Measurements from ENCODE around the gene GID8. TPM values are rescaled to one million over a fixed set of nuclear protein-coding genes. Genes with fewer than 3 reads are reported as not detected.

GID8 gene
- total and polyA plus RNA-seq, 2 of the 4 experiments (the other 2 are of a cell fraction), result 21.5 to 33.9 TPM

- Histone ChIP-seq H4K20me1 (ENCODE audit: insufficient read depth, low read length) (no peaks in the 10 kb centered on the region), H3K36me3 (ENCODE audit: control insufficient read depth, insufficient read depth, low read length) (no peaks in the 10 kb centered on the region), H2BK20ac (ENCODE audit: low read depth, low read length) (no peak overlapping the region), H3K9me1 (ENCODE audit: insufficient read depth, low read length) (no peaks in the 10 kb centered on the region), H3K9ac (ENCODE audit: low read depth, low read length) (no peak overlapping the region), H3K27me3 (ENCODE audit: control insufficient read depth, insufficient read depth, low read length) (peaks cover 76% of the 10 kb centered on the region), H2AFZ (replicated peaks; ENCODE audit: low read length, poor library complexity) (no peak overlapping the region), H3K79me1 (ENCODE audit: low read depth in 1 of 2, low read length in 2 of 2) (no peaks in the 10 kb centered on the region), H2BK5ac (ENCODE audit: low read depth, low read length, poor library complexity, severe bottlenecking) (no peak overlapping the region), H3K14ac (replicated peaks; ENCODE audit: low read depth, low read length) (no peak overlapping the region), H4K8ac (ENCODE audit: low read depth in 2 of 2, low read length in 2 of 2) (no peak overlapping the region), H2AK9ac (replicated peaks; ENCODE audit: low read depth, low read length, poor library complexity) (no peak overlapping the region), H3K56ac (ENCODE audit: extremely low read depth, insufficient read depth, low read length) (no peak overlapping the region), H4K5ac (ENCODE audit: low read depth, low read length) (no peak overlapping the region), H3K23ac (ENCODE audit: low read depth, low read length) (no peak overlapping the region), H2BK120ac (ENCODE audit: low read depth, low read length) (no peak overlapping the region), H3K9me3 (ENCODE audit: control insufficient read depth, insufficient read depth, low read length) (no peaks in the 10 kb centered on the region), H3K18ac (ENCODE audit: low read depth, low read length) (no peak overlapping the region), H4K91ac (ENCODE audit: insufficient read depth, low read depth, low read length) (no peak overlapping the region), H3K4me2 (ENCODE audit: low read depth, low read length) (no peak overlapping the region), H3K4me3 (ENCODE audit: insufficient read depth, low read depth, low read length) (no peak overlapping the region), H2BK15ac (ENCODE audit: low read depth, low read length) (no peak overlapping the region), H3K27ac (ENCODE audit: insufficient read depth, low read length) (no peak overlapping the region), H3K4me1 (ENCODE audit: control insufficient read depth, insufficient read depth, low read length) (no peaks in the 10 kb centered on the region), H2AK5ac (ENCODE audit: low read depth, low read length) (no peak overlapping the region), H3K4ac (ENCODE audit: low read depth, low read length) (no peak overlapping the region)
- 76% methylated on average over 12 of the region's 23 CpGs; no CpG with 5 or more reads in 1 of the 2 experiments for WGBS, 2 experiments (ENCODE audit: extremely low coverage in 2 of 2, insufficient read length in 1 of 2)
- ChIA-PET CTCF (no interaction called here), POLR2A (ENCODE audit: unreplicated experiment) (no interaction called here)
- TF ChIP-seq RFX5 (IDR thresholded peaks at IDR 0.05; ENCODE audit: low read depth, low read length), result no peak
- TF ChIP-seq CTCF (conservative IDR thresholded peaks at IDR 0.05; ENCODE audit: low read depth, low read length), result no peak
- TF ChIP-seq SMC3 (IDR thresholded peaks at IDR 0.05; ENCODE audit: low read depth, low read length), result no peak
- no peak for TF ChIP-seq POLR2A (IDR thresholded peaks at IDR 0.05; ENCODE audit: low read depth, low read length)
- no TSS peak for BruUV-seq (replicated peaks)
- DNase-seq (no peak), ATAC-seq (ENCODE audit: low read depth) (no peak)
- intact Hi-C loops (cut with micrococcal nuclease) (no loop called here), dilution Hi-C loops (cut with HindIII; ENCODE audit: low sequenced_read_pairs, unreplicated experiment) (no loop called here), in situ Hi-C loops (cut with MboI; ENCODE audit: low sequenced_read_pairs) (no loop called here)
Measured at GRCh38 chr20:62993856-62994494, 56.0 kb downstream of the GID8 start.

Data from IMR-90 (cell line).